GM23338 (cell line): ENCODE data around the gene RAET1G. TPM values are rescaled to one million over a fixed set of nuclear protein-coding genes. Genes with fewer than 3 reads are reported as not detected.
A peak's percentile ranks its signal among the peaks of the same experiment; 100 is the strongest.

Experiments
- ATAC-seq: fragments of 200-7000 bp; cut with Tn5 transposase; 3 replicates; pipeline ENCODE4 v1.9.1; 2020
- DNase-seq: peaks from one replicate; pipeline ENCODE4 v3.0.0-alpha.2; 2015; ENCODE audit warnings: low spot score
- H2AFZ ChIP-seq: fragments of 200-600 bp; sonication (generic); 2 replicates; pipeline ENCODE4 v1.8.0; 2016; ENCODE audit warnings: antibody characterized with exemption, mild to moderate bottlenecking, moderate library complexity
- H3F3A ChIP-seq: fragments of 200-600 bp; sonication (generic); replicated peaks from 2 replicates; pipeline ENCODE4 v1.8.0; 2017; ENCODE audit warnings: antibody characterized with exemption, mixed run types, low read depth
- H3K27ac ChIP-seq: fragments of 200-600 bp; sonication (generic); 2 replicates; pipeline ENCODE4 v1.6.1; 2016; ENCODE audit warnings: low read depth
- H3K27me3 ChIP-seq: fragments of 200-600 bp; sonication (generic); 2 replicates; pipeline ENCODE4 v1.8.0; 2016; ENCODE audit warnings: mild to moderate bottlenecking, mixed run types, moderate library complexity; ENCODE audit not compliant: insufficient read depth
- H3K36me3 ChIP-seq: fragments of 200-600 bp; sonication (generic); 2 replicates; pipeline ENCODE4 v1.8.0; 2016; ENCODE audit warnings: mild to moderate bottlenecking; ENCODE audit not compliant: insufficient read depth
- H3K4me1 ChIP-seq: fragments of 200-600 bp; sonication (generic); 2 replicates; pipeline ENCODE4 v1.8.0; 2016; ENCODE audit warnings: mild to moderate bottlenecking, moderate library complexity; ENCODE audit not compliant: insufficient read depth
- H3K4me2 ChIP-seq: fragments of 200-600 bp; sonication (generic); 2 replicates; pipeline ENCODE4 v1.7.1; 2017; ENCODE audit warnings: mixed run types
- H3K4me3 ChIP-seq: fragments of 200-600 bp; sonication (generic); 2 replicates; pipeline ENCODE4 v1.6.1; 2016; ENCODE audit warnings: mixed run types
- H3K79me2 ChIP-seq: fragments of 200-600 bp; sonication (generic); replicated peaks from 2 replicates; pipeline ENCODE4 v1.8.0; 2017; ENCODE audit warnings: mild to moderate bottlenecking; ENCODE audit not compliant: insufficient read depth
- H3K9me2 ChIP-seq: fragments of 200-600 bp; sonication (generic); 2 replicates; pipeline ENCODE4 v1.8.0; 2017; ENCODE audit not compliant: insufficient read depth
- H4K20me1 ChIP-seq: fragments of 200-600 bp; sonication (generic); replicated peaks from 2 replicates; pipeline ENCODE4 v1.8.0; 2017; ENCODE audit warnings: mild to moderate bottlenecking; ENCODE audit not compliant: insufficient read depth
- H3K27ac Mint-ChIP-seq: 2 replicates; pipeline ENCODE4 v1.8.0; 2020; ENCODE audit warnings: inconsistent platforms, mild to moderate bottlenecking, moderate library complexity, mixed read lengths
- H3K27me3 Mint-ChIP-seq: 3 replicates; pipeline ENCODE4 v1.8.0; 2022; ENCODE audit warnings: low read depth, mild to moderate bottlenecking, moderate library complexity, mixed read lengths, inconsistent platforms; ENCODE audit not compliant: insufficient read depth, poor library complexity
- H3K36me3 Mint-ChIP-seq: 3 replicates; pipeline ENCODE4 v1.8.0; 2021; ENCODE audit warnings: low read depth, mild to moderate bottlenecking, inconsistent platforms, moderate library complexity, mixed read lengths
- H3K4me1 Mint-ChIP-seq: 3 replicates; pipeline ENCODE4 v1.8.0; 2020; ENCODE audit warnings: mild to moderate bottlenecking, inconsistent platforms, mixed read lengths
- H3K4me3 Mint-ChIP-seq: 3 replicates; pipeline ENCODE4 v1.8.0; 2021; ENCODE audit warnings: moderate library complexity, mild to moderate bottlenecking, inconsistent platforms, mixed read lengths
- H3K9me3 Mint-ChIP-seq: 3 replicates; pipeline ENCODE4 v1.8.0; 2020; ENCODE audit warnings: moderate library complexity, mild to moderate bottlenecking, inconsistent platforms, mixed read lengths
- EZH2 ChIP-seq: fragments of 200-600 bp; sonication (generic); IDR thresholded peaks from one replicate; pipeline ENCODE4 v1.8.0; 2017; ENCODE audit warnings: antibody characterized with exemption, mild to moderate bottlenecking, low read depth; ENCODE audit not compliant: unreplicated experiment
- EZH2phosphoT487 ChIP-seq: fragments of 200-600 bp; sonication (generic); IDR thresholded peaks from one replicate; pipeline ENCODE4 v1.8.1; 2018; ENCODE audit warnings: antibody characterized with exemption; ENCODE audit not compliant: unreplicated experiment
- JUNB ChIP-seq: IDR thresholded peaks from one replicate; pipeline ENCODE4 v1.6.1; 2016; ENCODE audit warnings: antibody characterized with exemption; ENCODE audit not compliant: unreplicated experiment
- POLR2AphosphoS5 ChIP-seq: IDR thresholded peaks from 2 replicates; pipeline ENCODE4 v1.6.1; 2016; ENCODE audit warnings: antibody characterized with exemption, low read depth
- STAT1 ChIP-seq: IDR thresholded peaks from one replicate; pipeline ENCODE4 v1.6.1; 2016; ENCODE audit warnings: antibody characterized with exemption; ENCODE audit not compliant: unreplicated experiment
- ZNF114 ChIP-seq: fragments of 250-450 bp; sonication (Bioruptor Pico); IDR thresholded peaks from 2 replicates; pipeline ENCODE4 v1.5.0; 2020; ENCODE audit warnings: mild to moderate bottlenecking, moderate library complexity
- ZNF331 ChIP-seq: fragments of 250-450 bp; sonication (Bioruptor Pico); IDR thresholded peaks from 2 replicates; pipeline ENCODE4 v1.5.0; 2020; ENCODE audit warnings: low read depth, mild to moderate bottlenecking, moderate library complexity
- polyA plus RNA-seq: library from polyadenylated mRNA; unstranded; fragments of >200 nt; fragmentation: Nextera tagmentation; extraction: Ambion mirVana; gene quantifications from 2 replicates; pipeline ENCODE4 v1.2.1, GENCODE V29; 2016
- total RNA-seq: library from RNA; depleted of rRNA; stranded (reverse); fragments of >200 nt; shearing (Covaris generic); gene quantifications from 2 replicates; pipeline ENCODE4 v1.2.3, GENCODE V29; 2014
- TF ChIP-seq, protein P1 (sequence below): IDR thresholded peaks from one replicate; pipeline ENCODE4 v1.6.1; 2018; ENCODE audit warnings: antibody characterized with exemption; ENCODE audit not compliant: unreplicated experiment
- TF ChIP-seq, protein P2 (sequence below): IDR thresholded peaks from 2 replicates; pipeline ENCODE4 v1.6.1; 2016; ENCODE audit warnings: antibody characterized with exemption
- TF ChIP-seq, protein P3 (sequence below), 2 experiments: fragments of 200-600 bp in 1 of 2; sonication (generic) in 1 of 2; conservative IDR thresholded peaks; 2 replicates each; pipeline versions ENCODE4 v1.5.1 to v1.6.1; 2016 to 2017; ENCODE audit warnings: antibody characterized with exemption in 2 of 2, low read depth in 2 of 2, mild to moderate bottlenecking in 2 of 2, moderate library complexity in 1 of 2

Gene RAET1G
- total and polyA plus RNA-seq, 2 experiments from 2014 or later = not detected

DNA sequence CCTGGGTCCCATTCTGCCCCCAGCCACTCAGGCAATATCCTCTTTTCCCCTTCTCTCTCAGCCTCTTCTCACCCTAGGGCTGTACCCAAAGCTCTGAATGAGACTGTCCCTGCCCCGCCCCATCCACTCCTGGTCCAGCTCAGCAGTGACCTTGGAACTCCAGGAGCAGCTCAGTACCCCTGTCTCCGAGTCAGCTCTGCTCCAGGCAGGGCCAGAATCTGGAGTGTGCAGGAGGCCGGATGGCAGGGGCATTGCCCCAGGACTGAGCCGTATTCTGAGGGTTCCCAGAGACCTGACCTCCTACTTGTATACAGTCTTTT is 2.0 kb upstream of the RAET1G start:
- Histone ChIP-seq H3K36me3 (no peaks in the 10 kb centered on the region), H4K20me1 (no peaks in the 10 kb centered on the region), H2AFZ (no peak overlapping the region), H3K27me3 (peaks cover 96% of the 10 kb centered on the region), H3K4me2 (no peak overlapping the region), H3K4me1 (no peaks in the 10 kb centered on the region), H3K9me2 (no peaks in the 10 kb centered on the region), H3K79me2 (no peaks in the 10 kb centered on the region), H3K27ac (no peak overlapping the region), H3F3A (0 out of 2 replicates have a peak, but pooled peaks cover 3% of the 10 kb centered on the region), H3K4me3 (no peak overlapping the region)
- DNase-seq = no peak
- TF ChIP-seq ZNF114 (CRISPR knock-in tag) (no peak), ZNF331 (CRISPR knock-in tag) (no peak), POLR2AphosphoS5 (no peak), EZH2phosphoT487 (no peak)
- TF ChIP-seq, protein P1, sequence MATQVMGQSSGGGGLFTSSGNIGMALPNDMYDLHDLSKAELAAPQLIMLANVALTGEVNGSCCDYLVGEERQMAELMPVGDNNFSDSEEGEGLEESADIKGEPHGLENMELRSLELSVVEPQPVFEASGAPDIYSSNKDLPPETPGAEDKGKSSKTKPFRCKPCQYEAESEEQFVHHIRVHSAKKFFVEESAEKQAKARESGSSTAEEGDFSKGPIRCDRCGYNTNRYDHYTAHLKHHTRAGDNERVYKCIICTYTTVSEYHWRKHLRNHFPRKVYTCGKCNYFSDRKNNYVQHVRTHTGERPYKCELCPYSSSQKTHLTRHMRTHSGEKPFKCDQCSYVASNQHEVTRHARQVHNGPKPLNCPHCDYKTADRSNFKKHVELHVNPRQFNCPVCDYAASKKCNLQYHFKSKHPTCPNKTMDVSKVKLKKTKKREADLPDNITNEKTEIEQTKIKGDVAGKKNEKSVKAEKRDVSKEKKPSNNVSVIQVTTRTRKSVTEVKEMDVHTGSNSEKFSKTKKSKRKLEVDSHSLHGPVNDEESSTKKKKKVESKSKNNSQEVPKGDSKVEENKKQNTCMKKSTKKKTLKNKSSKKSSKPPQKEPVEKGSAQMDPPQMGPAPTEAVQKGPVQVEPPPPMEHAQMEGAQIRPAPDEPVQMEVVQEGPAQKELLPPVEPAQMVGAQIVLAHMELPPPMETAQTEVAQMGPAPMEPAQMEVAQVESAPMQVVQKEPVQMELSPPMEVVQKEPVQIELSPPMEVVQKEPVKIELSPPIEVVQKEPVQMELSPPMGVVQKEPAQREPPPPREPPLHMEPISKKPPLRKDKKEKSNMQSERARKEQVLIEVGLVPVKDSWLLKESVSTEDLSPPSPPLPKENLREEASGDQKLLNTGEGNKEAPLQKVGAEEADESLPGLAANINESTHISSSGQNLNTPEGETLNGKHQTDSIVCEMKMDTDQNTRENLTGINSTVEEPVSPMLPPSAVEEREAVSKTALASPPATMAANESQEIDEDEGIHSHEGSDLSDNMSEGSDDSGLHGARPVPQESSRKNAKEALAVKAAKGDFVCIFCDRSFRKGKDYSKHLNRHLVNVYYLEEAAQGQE = no peak
- TF ChIP-seq, protein P2, sequence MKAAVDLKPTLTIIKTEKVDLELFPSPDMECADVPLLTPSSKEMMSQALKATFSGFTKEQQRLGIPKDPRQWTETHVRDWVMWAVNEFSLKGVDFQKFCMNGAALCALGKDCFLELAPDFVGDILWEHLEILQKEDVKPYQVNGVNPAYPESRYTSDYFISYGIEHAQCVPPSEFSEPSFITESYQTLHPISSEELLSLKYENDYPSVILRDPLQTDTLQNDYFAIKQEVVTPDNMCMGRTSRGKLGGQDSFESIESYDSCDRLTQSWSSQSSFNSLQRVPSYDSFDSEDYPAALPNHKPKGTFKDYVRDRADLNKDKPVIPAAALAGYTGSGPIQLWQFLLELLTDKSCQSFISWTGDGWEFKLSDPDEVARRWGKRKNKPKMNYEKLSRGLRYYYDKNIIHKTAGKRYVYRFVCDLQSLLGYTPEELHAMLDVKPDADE = no peak
- no peak overlapping the region for H3K27ac Mint-ChIP-seq
- ATAC-seq = no peak
- H3K27me3 Mint-ChIP-seq = peaks cover 62% of the 10 kb centered on the region
- no peaks in the 10 kb centered on the region for H3K36me3 Mint-ChIP-seq
- peaks cover 7% of the 10 kb centered on the region; the same call in 2 of the 3 replicates for H3K9me3 Mint-ChIP-seq
- H3K4me3 Mint-ChIP-seq = peak overlapping the region; percentile 60; the same call in 1 of the 3 replicates
- H3K4me1 Mint-ChIP-seq = peaks cover 9% of the 10 kb centered on the region; the same call in 2 of the 3 replicates

DNA sequence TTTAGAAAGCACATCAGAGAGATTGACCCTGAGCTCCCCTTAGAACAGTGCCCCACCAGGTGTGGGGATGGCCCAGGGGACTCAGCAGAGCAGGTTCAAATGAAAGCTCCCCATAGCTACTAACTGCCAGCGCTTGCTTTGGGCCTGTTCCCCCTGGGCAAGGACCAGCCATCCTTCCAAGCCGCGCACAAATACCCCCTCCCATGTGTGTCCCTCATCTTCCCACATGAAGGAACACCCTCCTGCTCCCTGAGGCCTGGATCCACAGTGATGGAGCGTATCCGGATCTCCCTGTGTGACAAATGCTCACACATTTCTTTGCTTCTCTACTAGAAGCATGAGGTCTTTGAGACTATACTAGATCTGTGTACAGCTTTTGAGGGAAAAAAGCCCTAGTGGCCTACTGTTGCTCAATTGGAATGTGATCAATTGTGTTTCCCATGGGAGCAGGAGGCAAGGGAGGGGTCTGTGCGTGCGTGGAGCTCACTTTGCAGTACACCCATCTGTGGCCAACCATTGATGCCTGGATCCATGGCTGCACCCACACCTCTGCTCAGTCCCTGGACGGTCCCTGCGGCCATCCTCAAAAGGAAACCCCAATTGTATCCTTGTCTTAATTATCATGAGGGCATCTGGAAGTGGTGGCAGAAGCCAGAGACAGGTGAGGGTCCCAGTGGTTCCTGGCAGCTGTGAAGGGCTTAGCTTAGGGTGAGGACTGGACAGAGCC is 1.4 kb upstream of the RAET1G start:
- TF ChIP-seq JUNB (no peak), STAT1 (no peak), ZNF331 (CRISPR knock-in tag) (no peak), EZH2phosphoT487 (no peak), EZH2 (peak; percentile 30), ZNF114 (CRISPR knock-in tag) (no peak)
- TF ChIP-seq, protein P3, sequence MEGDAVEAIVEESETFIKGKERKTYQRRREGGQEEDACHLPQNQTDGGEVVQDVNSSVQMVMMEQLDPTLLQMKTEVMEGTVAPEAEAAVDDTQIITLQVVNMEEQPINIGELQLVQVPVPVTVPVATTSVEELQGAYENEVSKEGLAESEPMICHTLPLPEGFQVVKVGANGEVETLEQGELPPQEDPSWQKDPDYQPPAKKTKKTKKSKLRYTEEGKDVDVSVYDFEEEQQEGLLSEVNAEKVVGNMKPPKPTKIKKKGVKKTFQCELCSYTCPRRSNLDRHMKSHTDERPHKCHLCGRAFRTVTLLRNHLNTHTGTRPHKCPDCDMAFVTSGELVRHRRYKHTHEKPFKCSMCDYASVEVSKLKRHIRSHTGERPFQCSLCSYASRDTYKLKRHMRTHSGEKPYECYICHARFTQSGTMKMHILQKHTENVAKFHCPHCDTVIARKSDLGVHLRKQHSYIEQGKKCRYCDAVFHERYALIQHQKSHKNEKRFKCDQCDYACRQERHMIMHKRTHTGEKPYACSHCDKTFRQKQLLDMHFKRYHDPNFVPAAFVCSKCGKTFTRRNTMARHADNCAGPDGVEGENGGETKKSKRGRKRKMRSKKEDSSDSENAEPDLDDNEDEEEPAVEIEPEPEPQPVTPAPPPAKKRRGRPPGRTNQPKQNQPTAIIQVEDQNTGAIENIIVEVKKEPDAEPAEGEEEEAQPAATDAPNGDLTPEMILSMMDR (conservative IDR thresholded peaks at IDR 0.05; ENCODE audit: low read depth in 2 of 2) = no peak
- Histone ChIP-seq H3K4me2 (no peak overlapping the region), H4K20me1 (no peaks in the 10 kb centered on the region), H3K4me3 (no peak overlapping the region), H3K4me1 (no peaks in the 10 kb centered on the region), H3K27me3 (peaks cover 94% of the 10 kb centered on the region), H3K27ac (no peak overlapping the region), H2AFZ (no peak overlapping the region), H3K79me2 (no peaks in the 10 kb centered on the region), H3F3A (0 out of 2 replicates have a peak, but pooled peaks cover 3% of the 10 kb centered on the region), H3K9me2 (no peaks in the 10 kb centered on the region), H3K36me3 (no peaks in the 10 kb centered on the region)
- ATAC-seq (no peak), DNase-seq (no peak)
- peaks cover 7% of the 10 kb centered on the region; the same call in 2 of the 3 replicates for H3K9me3 Mint-ChIP-seq
- H3K4me1 Mint-ChIP-seq = peaks cover 9% of the 10 kb centered on the region; the same call in 2 of the 3 replicates
- no peaks in the 10 kb centered on the region for H3K36me3 Mint-ChIP-seq
- H3K4me3 Mint-ChIP-seq = peak overlapping the region; percentile 52; the same call in 2 of the 3 replicates
- peaks cover 62% of the 10 kb centered on the region for H3K27me3 Mint-ChIP-seq
- H3K27ac Mint-ChIP-seq = no peak overlapping the region
